NCI-H69 (cell line): ENCODE results near the gene NFKBIB.

Source experiments
- DNase-seq: peaks from one replicate; lab custom pipeline; 2025; lab: John Stamatoyannopoulos, UW

NFKBIB gene

DNA sequence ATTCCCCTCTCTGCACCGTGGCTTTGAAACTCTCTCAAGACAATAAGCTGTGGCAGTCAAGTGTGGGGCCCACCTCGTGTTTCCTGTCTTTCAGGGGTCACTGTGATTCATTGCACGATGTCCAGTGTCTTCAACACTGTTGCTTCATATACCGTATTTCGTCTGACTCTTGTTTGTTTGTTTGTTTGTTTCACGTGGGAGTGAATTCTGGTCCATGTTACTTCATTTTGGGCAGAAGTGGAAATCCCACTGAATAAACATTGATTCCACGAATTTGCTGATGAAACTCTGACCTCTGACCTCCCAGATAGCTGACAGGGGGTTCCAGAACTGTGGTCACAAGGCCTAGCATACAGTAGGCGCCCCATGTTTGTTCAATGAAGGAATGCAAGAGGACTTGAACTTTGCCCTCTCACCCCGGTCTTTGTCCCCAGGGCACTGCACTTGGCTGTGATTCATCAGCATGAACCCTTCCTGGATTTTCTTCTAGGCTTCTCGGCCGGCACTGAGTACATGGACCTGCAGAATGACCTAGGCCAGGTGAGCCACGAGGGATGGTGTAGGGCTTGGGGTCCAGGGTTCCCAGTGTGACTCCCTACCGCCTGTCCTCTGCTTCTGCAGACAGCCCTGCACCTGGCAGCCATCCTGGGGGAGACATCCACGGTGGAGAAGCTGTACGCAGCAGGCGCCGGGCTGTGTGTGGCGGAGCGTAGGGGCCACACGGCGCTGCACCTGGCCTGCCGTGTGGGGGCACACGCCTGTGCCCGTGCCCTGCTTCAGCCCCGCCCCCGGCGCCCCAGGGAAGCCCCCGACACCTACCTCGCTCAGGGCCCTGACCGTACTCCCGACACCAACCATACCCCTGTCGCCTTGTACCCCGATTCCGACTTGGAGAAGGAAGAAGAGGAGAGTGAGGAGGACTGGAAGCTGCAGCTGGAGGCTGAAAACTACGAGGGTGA, 5.1 kb downstream of the NFKBIB start:
- no peak for DNase-seq

DNA sequence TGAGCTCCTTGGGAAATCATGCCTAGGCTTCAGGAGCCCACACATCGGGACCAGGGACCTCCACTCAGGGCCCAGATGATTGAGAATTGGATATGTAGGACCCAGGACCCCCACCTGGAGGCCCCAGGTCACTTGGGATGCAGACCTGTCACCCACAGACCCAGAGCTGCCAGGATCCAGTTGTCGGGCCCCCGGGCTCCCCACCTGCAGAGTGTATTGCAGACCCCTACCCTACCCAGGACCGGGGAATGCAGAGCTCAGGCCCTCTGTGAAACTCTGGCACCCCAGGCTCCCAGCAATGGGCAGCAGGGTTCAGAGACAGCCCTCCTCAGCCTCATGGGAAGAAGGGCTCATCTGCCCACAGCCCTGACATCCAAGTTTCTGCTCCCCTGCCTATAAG, 5.9 kb downstream of the NFKBIB start:
- DNase-seq, result no peak

DNA sequence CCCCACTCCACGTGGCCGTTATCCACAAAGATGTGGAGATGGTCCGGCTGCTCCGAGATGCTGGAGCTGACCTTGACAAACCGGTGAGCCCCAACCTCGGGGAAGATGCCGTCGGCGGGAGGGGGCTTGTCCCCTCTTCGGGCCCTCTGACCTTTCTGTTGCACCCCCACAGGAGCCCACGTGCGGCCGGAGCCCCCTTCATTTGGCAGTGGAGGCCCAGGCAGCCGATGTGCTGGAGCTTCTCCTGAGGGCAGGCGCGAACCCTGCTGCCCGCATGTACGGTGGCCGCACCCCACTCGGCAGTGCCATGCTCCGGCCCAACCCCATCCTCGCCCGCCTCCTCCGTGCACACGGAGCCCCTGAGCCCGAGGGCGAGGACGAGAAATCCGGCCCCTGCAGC, 7.5 kb downstream of the NFKBIB start:
- no peak for DNase-seq

DNA sequence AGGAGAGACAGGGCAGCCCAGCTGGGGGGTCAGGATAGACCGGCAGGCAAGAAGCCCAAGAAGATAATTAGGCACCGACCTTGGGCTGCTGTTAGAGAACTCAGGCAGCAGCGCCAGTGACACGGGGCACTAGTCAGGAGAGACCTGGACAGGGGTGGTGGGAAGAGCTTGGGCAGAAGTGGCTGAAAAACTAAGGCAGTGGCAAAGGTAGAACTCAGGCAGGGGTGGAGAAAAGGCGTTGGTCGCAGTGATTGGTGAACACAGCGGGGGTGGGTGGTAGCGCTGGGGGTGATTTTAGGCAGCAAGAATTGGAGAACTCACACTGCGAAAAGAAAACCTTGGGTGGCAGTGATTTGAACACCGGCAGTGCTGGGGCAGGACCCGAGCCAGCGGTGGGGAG, 7.9 kb downstream of the NFKBIB start:
- no peak for DNase-seq

DNA sequence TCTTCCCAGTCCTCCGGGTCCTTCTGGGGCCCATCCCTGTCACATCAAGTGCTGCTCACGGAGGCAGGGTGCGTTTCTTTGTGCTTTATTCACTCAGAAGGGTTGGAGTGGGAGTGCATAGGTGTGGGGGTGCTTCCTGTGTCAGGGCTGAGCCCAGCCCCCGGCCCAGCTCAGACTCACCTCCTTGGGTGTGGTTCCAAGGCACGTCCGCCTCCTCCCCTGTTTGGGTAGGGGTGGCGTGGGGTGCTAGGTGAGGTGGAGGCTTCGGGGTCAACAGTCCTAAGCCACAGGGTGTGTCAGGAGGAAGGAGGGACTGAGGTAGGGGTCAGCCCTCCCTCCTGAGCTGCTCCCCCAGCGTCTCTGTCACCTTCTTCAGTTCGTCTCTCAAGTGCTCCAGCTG, 9.1 kb downstream of the NFKBIB start:
- no peak for DNase-seq

DNA sequence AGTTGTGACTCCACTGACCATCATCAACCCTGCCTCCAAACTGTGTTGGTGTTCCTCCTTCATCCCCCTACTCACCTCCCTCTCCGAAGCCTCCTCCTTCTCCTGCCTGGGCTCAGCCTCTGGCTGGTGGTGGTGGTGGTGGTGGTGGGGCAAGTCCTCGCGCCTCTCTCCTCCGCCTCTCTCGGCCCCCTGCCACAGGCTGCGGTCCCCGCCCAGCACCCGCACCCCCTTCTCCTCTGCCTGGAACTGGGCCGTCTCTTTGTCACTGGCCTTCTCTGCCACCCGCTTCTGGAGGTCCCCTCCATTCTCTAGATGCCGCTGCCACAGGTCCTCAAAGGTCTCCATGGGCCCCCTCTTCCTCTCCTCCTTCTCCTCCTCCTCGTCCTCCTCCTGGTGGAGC, 10.7 kb downstream of the NFKBIB start:
- DNase-seq, result no peak

DNA sequence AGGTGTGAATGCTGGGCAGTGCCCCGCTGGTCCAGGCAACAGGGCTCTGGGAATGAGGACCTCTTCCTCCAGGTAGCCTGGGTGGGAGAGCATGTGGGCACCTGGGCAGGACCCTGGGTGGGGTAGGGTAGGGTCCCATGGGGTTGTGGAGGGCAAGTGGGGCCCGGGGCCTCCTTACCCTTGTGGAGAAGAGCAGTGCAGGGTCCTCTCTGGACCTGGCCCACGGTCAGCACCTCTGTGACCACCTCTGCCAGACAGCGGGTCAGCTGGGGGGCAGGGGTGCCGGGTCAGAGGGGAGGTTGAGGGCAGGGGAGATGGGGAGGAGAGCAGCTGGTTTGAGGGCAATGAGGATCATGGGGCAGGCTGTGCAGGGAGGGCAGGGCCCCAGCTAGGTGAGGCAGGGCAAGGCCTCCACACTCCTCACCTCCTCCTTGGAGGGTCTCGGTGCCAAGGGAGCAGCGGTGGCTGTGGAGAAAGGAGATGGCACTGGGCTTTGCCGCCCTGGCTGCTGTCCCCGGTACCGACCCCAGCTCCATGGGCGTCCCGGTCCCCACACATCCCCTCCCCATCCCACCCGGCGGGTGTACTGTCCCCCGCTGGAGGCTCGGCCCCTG, 11.7 kb downstream of the NFKBIB start:
- no peak for DNase-seq

DNA sequence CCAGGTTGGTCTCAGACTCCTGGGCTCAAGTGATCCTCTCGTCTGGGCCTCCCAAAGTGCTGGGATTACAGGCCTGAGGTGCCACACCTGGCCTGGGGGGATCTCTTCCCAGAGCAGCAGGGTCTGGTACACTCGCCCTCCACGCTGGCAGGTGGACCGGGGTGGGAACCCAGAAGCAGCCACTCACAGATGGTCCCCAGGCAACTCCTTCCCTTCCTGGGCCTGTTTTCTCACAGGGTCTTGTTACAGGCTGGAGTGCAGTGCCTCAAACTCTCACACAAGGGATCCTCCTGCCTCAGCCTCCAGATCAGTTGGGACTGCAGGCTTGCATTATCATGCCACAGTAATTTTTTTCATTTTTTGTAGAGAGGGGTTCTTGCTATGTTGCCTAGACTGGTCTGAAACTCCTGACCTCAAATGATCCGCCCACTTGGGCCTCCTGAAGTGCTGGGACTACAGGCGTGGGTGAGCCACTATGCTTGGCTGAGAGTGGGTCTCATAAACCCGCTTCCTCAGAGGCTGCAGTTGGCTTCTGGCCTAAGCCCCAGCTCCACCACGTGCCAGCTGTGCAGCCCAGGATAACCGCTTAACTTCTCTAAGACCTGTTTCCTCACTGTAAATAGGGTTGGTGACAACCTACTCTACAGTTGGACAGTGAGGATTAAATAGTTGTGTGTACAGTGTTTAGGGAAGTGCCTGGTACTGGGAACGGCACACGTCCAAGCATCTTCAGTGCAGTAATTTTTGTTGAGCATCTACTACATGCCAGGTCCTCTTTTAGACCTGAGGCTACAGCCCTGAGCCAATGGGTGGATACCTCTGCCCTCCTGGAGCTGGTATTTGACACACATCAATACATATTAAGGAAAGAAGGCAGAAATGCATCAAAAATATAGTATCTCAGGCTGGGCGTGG, 13.1 kb downstream of the NFKBIB start:
- DNase-seq, result no peak

DNA sequence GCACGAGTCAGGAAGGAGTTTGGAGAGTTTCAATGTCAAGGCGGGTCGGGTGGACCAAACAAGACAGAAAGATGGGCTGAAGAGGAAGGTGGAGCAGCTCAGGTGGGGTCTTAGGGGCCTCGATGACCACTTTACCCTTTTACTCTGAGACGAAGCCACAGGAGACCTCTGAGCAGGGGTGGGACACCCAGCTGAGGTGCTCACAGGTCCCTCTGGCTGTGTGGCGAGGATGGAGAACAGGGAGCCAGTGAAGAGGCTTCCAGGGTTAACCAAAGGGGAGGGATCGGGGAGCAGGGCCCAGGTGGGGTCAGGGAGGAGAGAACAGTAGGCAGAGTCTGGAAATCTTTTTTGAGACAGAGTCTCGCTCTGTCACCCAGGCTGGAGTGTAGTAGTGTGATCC, 14.2 kb downstream of the NFKBIB start:
- no peak for DNase-seq

DNA sequence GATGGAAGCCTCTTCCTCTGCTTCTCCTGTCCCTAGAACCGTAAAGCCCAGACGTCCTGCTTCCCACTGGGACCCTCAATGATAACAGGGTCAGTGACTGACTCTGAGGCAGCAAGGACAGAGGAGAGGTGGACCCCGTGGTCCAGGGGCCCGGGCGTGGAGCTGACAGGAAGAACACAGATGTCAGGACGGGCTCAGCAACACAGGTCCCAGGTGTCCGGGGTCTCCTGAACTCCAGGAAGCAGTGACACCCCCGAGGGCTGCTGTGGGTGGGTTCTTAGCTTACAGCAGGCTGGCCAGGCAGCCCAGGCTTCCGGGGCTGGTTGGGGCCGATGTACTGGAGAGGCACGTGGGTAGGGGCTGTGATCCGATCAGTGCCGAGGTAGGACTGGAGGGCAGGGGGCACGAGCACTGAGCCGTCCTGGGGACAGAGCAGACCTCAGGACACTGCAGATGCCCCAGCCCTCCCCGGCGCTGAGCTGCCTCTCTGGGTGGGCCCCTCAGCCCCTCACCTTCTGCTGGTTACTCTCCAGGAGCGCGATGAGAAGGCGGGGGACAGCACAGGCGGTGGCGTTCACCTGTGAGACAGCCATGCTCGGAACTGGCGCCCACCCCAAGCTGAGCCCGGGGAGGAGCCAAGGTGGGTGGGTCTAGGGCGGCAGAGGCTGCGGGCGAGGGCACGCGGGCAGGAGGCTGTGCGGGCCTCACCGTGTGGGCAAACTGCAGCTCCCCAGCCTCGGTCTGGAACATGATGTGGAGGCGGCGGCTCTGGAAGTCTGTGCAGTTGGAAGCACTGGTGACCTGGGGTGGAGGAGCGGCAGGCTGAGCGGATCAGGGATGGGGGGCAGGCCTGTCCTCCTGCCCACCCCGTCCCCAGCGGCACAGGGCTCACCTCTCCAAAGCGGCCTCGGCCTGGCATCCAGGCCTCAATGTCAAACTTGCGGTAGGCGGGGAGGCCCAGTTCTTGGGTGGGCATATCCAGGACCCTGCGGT, 15.9 kb downstream of the NFKBIB start:
- no peak for DNase-seq

DNA sequence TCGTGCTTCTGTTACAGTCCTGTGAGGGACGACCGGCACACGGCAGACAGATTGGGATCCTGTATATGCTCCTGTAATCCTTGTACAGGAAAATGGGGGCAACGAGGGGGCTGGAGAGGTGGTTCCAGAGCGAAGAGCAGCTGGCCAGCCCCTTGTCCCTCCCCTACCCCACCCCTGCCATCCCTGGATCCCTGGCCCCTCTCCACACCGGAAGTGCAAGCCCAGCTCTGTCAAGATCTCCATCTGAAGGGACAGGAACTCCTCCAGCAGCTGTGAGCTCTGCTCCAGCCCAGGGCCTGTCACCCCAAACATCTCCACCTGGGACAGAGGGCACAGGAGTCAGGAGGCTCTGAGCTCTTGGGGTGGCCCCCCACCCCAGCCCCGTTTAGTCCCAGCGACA, 17.7 kb downstream of the NFKBIB start:
- no peak for DNase-seq

DNA sequence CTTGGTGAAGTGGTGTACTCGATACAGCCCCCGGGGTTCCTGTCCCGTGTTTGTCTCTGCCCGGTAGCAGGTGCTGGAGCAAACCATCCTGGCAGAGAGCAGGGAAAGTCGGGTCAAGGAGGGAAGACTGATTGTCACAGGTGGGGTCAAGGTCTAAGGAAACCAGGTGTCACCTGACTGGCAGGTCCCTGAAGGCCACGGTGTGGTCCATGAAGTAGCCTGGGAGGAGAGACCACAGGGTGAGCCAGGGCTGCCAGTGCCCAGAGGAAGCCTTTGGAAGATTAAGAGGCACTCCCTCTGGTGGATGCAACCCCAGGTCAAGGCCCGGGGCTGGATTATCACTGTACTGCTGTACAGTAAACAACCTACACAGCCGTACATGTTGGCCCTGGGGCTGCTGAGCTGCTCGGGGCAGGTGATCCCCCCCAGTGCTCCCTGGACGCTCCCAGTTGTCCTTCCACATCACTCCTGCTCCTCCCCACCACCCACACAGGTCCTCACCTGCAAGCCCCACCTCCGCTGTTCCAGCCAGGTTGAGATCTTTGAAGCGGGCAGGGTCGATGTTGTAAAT, 18.2 kb downstream of the NFKBIB start:
- DNase-seq, result no peak

DNA sequence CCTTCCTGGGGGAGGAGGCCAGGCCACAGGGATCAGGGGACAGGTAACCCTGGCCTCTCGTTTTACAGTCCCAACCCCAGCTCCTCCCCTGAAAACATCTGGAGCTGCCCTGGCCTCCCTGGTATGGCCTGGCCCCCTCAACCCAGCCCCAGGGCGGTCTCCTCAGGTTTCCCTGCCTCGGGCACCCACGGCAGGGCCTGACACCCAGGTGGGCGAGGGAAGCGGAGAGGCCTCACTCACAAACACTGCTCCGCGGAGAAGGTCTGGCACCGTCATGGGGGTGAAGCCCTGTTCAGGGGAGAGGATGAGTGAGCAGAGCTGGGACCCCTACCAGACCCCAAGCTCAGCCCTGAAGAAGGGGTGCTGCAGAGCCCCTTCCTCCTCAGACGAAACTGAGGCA, 18.8 kb downstream of the NFKBIB start:
- DNase-seq, result no peak

DNA sequence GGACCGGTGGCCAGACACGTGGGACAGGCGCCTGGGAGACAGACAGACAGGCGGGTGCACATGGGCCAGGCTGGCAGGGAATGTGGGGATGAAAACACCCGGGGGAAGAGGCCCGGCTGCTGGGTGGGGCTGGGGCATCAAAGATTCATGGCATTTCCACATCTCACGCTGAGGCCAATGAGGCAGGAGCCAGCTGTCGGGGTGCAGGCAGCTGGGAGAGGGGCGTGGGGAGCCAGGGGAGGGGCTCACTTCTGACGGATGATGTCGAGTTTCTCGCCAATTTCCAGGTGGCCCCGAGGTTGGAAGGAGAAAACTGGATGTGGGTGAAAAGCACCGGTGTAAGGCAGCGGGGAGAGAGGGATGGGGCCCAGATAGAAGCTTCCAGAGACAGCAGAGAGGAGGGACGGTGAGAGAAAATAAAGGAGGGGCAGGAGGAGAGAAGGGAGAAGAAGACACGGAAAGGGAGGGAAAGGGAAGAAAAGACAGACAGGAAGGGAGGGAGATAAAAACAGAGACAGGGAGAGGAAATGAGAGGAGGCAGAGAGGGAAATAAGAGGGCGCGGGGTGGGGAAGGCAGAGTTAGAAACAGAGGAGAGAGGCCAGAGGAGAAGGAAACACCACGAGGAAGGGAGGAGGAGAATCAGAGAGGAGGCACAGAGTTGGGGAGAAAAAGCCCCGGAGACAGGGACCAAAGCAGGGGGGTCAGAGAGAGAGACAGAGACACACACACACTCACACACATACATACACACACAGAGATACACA, 20.2 kb downstream of the NFKBIB start:
- no peak for DNase-seq

DNA sequence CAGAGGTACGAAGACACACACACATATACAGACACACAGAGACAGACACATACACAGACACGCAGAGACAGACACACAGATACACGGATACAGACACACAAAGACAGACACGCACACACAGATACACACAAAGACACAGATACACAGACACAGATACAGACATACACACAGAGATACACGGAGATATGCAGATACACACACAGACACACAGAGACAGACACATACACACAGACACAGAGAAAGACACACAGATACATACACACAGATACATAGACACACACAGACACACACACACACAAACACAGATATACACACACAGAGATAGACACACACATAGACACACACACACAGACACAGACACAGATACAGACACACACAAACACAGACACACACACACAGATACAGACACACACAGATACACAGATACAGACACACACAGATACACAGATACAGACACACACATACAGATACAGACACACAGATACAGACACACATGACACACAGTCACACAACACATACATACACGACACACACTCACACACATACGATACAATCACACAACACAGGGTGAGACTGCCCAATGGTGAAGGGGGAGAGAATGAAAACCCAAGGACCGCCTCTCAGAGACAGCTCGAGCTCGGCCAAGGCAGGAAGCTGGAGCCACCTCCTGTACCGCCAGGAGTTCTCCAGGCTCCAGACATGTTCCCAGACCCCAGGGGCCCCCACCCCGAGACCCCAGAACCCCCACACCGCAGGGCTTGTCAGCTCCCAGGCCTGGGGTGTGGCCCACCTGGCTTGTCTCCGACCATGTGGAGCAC, 21.0 kb downstream of the NFKBIB start:
- no peak for DNase-seq

DNA sequence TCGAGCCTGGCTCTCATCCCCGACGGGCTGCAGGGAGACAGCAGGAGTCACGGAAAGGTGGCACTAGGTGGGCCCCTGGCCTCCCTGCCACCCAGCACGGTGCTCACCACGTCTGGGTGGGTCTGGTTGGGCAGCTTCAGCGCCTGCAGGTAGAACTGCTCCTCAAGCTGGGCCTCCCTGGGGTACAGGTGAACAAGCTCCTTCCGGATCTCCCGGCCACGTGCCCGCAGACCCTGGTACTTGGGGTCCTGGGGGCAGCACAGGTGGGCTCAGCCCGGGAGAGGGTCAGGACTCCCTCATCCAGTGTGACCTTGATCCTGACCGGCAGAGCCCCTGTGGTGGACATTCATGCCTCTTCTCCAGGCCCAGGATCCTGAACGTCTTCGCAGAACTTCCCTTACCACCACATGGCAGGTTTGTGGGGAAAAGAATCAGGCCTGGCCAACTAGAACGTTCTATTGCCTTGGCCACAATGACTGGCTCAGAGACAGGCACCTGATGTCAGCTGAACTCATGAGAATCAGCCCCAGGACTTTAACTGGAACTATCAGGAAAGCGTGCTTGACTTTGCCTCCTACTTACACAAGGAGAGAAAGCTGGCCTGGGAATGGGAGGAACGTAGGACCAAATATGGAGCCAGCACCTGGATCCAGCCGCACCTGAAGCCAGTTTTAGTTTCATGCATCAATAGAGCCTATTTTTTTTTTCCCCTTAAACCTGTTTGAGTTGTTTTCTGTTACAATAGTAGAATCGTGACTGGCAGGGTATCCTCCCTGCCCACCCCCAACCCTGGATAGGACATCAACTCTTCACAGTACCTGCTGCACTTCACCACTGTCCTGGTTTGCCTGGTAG, 21.9 kb downstream of the NFKBIB start:
- DNase-seq, result no peak

DNA sequence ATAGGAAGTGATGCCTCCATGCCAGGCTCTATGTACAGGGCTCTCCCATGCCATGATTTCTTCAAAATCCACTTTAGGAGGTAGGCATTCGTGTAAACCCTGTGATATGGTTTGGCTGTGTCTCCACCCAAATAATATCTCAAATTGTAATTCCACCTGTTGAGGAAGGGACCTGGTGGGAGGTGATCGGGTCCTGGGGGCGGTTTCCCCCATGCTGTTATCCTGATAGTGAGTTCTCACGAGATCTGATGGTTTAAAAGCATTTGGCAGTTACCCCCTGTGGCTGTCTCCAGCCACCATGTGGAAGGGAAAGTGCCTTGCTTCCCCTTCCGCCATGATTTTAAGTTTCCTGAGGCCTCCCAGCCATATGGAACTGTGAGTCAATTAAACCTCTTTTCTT, 22.7 kb downstream of the NFKBIB start:
- DNase-seq, result no peak

DNA sequence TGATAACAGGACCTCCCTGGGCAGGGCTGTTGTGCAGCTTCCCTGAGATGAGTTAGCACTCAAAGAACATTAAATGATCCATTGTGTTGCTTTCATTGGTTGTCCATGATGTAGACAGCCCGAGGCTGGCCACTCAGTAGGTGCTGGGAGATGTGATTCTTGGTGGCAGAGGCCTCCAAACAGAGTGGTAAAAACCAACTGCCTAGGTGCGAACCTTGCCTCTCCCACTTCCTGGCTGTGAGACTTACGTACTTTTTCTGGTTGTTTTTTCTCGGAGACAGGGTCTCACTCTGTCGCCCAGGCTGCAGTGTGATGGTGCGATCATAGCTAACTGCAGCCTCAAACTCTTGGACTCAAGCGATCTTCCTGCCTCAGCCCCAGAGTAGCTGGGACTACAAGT, 24.6 kb downstream of the NFKBIB start:
- DNase-seq, result no peak
